ENCODE data around the gene CNDP2. TPM values are rescaled to one million over a fixed set of nuclear protein-coding genes. Genes with fewer than 3 reads are reported as not detected.
A peak's percentile ranks its signal among the peaks of the same experiment; 100 is the strongest.

CNDP2 gene
- total and polyA plus RNA-seq, 2 of the 13 experiments (the other 11 are each of a cell fraction or from before 2014, with no cell fraction given) = 64.7 to 80.8 TPM

DNA sequence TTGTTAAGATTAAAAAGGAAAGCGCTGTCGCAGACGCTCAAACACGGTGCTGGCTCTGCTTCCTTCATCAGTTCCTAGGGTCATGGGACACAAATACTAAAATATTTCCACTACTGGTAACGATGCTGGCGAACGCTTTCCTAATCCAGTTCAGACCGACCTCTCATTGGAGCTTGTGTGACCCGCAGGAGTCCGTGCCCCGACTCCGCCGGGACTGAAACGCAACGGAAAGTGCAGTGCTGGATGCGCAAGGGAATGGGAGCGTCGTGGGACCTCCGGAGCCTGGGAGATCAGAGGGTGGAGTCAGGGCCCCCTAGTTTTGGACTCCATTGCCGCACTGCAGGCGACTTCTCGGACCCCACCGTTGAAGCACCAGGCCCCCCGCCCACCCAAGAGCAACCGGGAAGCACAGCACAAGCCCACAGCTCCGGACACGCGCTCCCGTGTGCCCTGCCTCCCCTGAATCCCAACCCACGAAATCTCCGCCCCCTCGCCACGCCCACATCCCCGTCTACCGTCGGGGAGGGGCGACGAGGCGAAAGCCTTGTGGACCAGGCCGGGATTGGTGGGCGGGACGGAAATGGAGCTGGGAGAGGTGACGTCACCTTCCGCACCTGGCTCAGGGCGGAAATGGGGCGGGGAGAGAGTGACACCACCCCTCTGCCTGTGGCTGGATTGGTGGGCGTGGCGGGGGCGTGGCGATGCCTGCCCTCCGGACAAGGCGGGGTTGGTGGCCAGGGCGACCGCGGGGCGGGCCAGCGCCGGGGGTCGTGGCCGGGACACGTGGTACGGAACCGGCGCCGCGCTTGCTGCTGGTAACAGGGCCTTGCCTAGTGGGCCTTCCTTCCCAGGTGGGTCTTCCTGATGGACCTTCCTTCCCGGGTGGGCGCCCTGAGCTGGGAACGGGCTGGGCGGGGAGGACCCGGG lies at the start of gene CNDP2 (continued):
- peak; percentile 48; the same call in 1 of the 2 replicates for TF ChIP-seq PITX1 (CRISPR knock-in tag; IDR thresholded peaks at IDR 0.05)
- no peak for TF ChIP-seq ZNF768 (CRISPR knock-in tag; IDR thresholded peaks at IDR 0.05)
- TF ChIP-seq, protein P1, sequence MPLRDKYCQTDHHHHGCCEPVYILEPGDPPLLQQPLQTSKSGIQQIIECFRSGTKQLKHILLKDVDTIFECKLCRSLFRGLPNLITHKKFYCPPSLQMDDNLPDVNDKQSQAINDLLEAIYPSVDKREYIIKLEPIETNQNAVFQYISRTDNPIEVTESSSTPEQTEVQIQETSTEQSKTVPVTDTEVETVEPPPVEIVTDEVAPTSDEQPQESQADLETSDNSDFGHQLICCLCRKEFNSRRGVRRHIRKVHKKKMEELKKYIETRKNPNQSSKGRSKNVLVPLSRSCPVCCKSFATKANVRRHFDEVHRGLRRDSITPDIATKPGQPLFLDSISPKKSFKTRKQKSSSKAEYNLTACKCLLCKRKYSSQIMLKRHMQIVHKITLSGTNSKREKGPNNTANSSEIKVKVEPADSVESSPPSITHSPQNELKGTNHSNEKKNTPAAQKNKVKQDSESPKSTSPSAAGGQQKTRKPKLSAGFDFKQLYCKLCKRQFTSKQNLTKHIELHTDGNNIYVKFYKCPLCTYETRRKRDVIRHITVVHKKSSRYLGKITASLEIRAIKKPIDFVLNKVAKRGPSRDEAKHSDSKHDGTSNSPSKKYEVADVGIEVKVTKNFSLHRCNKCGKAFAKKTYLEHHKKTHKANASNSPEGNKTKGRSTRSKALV (CRISPR knock-in tag; IDR thresholded peaks at IDR 0.05) = peak; percentile 55; the same call in 1 of the 2 replicates
- TF ChIP-seq ZNF224 (CRISPR knock-in tag; IDR thresholded peaks at IDR 0.05) = 0 out of 2 replicates have a peak, but pooled peaks have one; percentile 11
- TF ChIP-seq BCL6 (CRISPR knock-in tag; IDR thresholded peaks at IDR 0.05) = peak; percentile 35; the same call in 1 of the 2 replicates
- TF ChIP-seq HNRNPK (IDR thresholded peaks at IDR 0.05; ENCODE audit: low read depth, low read length, poor library complexity, severe bottlenecking) = peak; percentile 72
- peak; percentile 79; the same call in 1 of the 2 replicates for TF ChIP-seq KDM5B (CRISPR knock-in tag; IDR thresholded peaks at IDR 0.05; ENCODE audit: borderline replicate concordance)
- TF ChIP-seq ZNF10 (CRISPR knock-in tag; IDR thresholded peaks at IDR 0.05; ENCODE audit: borderline replicate concordance, low read depth) = no peak
- peak; percentile 59; the same call in 1 of the 2 replicates for TF ChIP-seq KAT8 (CRISPR knock-in tag; IDR thresholded peaks at IDR 0.05)
- TF ChIP-seq HNRNPH1 (optimal IDR thresholded peaks at IDR 0.05; ENCODE audit: low read depth, low read length) = peak; percentile 94
- TF ChIP-seq ZNF160 (CRISPR knock-in tag; IDR thresholded peaks at IDR 0.05) = peak; percentile 63; the same call in 1 of the 2 replicates
- TF ChIP-seq ZSCAN31 (CRISPR knock-in tag; IDR thresholded peaks at IDR 0.05; ENCODE audit: low read depth) = peak; percentile 77; the same call in 1 of the 2 replicates
- peak; percentile 32; the same call in 1 of the 2 replicates for TF ChIP-seq ZNF678 (CRISPR knock-in tag; IDR thresholded peaks at IDR 0.05)
- TF ChIP-seq SAP130 (CRISPR knock-in tag; IDR thresholded peaks at IDR 0.05; ENCODE audit: low read depth) = peak; percentile 98
- TF ChIP-seq TAF15 (IDR thresholded peaks at IDR 0.05; ENCODE audit: low read depth, low read length, poor library complexity, severe bottlenecking) = peak; percentile 46
- no peak for TF ChIP-seq ZNF124 (CRISPR knock-in tag; IDR thresholded peaks at IDR 0.05)
- TF ChIP-seq, protein P2, sequence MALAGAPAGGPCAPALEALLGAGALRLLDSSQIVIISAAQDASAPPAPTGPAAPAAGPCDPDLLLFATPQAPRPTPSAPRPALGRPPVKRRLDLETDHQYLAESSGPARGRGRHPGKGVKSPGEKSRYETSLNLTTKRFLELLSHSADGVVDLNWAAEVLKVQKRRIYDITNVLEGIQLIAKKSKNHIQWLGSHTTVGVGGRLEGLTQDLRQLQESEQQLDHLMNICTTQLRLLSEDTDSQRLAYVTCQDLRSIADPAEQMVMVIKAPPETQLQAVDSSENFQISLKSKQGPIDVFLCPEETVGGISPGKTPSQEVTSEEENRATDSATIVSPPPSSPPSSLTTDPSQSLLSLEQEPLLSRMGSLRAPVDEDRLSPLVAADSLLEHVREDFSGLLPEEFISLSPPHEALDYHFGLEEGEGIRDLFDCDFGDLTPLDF (CRISPR knock-in tag; IDR thresholded peaks at IDR 0.05) = 0 out of 2 replicates have a peak, but pooled peaks have one; percentile 47
- TF ChIP-seq GABPB1 (CRISPR knock-in tag; IDR thresholded peaks at IDR 0.05) = peak; percentile 96
- TF ChIP-seq, protein P3, sequence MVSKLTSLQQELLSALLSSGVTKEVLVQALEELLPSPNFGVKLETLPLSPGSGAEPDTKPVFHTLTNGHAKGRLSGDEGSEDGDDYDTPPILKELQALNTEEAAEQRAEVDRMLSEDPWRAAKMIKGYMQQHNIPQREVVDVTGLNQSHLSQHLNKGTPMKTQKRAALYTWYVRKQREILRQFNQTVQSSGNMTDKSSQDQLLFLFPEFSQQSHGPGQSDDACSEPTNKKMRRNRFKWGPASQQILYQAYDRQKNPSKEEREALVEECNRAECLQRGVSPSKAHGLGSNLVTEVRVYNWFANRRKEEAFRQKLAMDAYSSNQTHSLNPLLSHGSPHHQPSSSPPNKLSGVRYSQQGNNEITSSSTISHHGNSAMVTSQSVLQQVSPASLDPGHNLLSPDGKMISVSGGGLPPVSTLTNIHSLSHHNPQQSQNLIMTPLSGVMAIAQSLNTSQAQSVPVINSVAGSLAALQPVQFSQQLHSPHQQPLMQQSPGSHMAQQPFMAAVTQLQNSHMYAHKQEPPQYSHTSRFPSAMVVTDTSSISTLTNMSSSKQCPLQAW (CRISPR knock-in tag; IDR thresholded peaks at IDR 0.05) = peak; percentile 70
- TF ChIP-seq, protein P4, sequence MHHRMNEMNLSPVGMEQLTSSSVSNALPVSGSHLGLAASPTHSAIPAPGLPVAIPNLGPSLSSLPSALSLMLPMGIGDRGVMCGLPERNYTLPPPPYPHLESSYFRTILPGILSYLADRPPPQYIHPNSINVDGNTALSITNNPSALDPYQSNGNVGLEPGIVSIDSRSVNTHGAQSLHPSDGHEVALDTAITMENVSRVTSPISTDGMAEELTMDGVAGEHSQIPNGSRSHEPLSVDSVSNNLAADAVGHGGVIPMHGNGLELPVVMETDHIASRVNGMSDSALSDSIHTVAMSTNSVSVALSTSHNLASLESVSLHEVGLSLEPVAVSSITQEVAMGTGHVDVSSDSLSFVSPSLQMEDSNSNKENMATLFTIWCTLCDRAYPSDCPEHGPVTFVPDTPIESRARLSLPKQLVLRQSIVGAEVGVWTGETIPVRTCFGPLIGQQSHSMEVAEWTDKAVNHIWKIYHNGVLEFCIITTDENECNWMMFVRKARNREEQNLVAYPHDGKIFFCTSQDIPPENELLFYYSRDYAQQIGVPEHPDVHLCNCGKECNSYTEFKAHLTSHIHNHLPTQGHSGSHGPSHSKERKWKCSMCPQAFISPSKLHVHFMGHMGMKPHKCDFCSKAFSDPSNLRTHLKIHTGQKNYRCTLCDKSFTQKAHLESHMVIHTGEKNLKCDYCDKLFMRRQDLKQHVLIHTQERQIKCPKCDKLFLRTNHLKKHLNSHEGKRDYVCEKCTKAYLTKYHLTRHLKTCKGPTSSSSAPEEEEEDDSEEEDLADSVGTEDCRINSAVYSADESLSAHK (CRISPR knock-in tag; IDR thresholded peaks at IDR 0.05; ENCODE audit: borderline replicate concordance) = 0 out of 2 replicates have a peak, but pooled peaks have one; percentile 6
- 0 out of 2 replicates have a peak, but pooled peaks have one; percentile 42 for TF ChIP-seq SRY (CRISPR knock-in tag; IDR thresholded peaks at IDR 0.05)

Data from HepG2 (cell line).